NCI-H510A treated with DMSO at 0.1 percent for 48 hours (cell line): ENCODE measurements around the gene LYZL6.
"Not testable (repeated sequence)": the region's sequence is repeated elsewhere in the genome, so short reads cannot be mapped to it uniquely, and the experiment has no call there.

Experiments used
- DNase-seq: peaks from one replicate; lab custom pipeline; 2025; lab: John Stamatoyannopoulos, UW

Gene LYZL6

DNA sequence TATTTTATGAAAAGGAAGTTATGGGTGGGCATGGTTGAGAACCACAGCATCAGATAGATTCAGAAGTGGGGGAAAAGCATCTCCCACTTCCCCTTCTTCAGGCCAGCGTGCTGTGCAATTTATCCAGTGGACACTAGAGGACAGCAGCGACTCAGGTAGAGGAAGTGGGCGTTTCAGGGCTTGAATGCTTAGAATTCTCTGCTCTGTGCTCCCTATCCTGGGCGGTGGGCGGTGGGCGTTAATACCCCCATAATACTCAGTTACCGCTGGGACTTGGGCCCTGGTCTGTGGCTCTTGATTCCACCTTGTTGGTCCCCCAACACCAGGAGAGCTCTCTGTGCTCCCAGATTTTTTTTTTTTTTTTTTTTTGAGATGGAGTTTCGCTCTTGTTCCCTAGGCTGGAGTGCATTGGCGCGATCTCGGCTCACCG is 3.7 kb upstream of the LYZL6 start:
- peak; percentile 28 for DNase-seq

- DNase-seq, result no peak
These were observed 638 bp upstream of the LYZL6 start for GRCh38 chr17:35944151-35944550.

GRCh38 chr17:35942588-35943186 is 826 bp downstream of the LYZL6 start:
- DNase-seq, result no peak

- not testable (repeated sequence) for DNase-seq
These were observed 5.0 kb downstream of the LYZL6 start for GRCh38 chr17:35938492-35938891.

DNA sequence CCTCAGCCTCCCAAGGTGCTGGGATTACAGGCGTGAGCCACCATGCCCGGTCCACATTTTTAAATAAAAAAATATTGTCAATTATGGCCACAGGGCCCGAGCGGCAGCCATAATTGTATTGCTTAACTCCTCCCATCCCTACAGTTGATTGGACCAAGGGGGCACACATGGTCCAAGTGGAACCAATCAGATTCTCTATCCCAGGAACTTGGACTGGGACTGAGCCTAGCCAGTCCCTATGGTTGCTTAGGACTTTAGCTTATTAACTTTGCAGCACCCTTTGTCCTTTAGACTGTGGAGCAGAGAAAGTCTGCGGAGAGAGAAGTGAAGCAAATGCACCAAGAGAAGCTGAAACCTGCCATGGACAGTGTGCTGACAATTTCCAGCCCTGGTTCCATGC is 7.5 kb downstream of the LYZL6 start:
- no peak for DNase-seq

GRCh38 chr17:35934760-35935159 is 8.8 kb downstream of the LYZL6 start:
- no peak for DNase-seq

GRCh38 chr17:35932586-35932985 is 10.9 kb downstream of the LYZL6 start:
- no peak for DNase-seq

- no peak for DNase-seq
These were observed 11.6 kb downstream of the LYZL6 start for GRCh38 chr17:35931794-35932425.

DNA sequence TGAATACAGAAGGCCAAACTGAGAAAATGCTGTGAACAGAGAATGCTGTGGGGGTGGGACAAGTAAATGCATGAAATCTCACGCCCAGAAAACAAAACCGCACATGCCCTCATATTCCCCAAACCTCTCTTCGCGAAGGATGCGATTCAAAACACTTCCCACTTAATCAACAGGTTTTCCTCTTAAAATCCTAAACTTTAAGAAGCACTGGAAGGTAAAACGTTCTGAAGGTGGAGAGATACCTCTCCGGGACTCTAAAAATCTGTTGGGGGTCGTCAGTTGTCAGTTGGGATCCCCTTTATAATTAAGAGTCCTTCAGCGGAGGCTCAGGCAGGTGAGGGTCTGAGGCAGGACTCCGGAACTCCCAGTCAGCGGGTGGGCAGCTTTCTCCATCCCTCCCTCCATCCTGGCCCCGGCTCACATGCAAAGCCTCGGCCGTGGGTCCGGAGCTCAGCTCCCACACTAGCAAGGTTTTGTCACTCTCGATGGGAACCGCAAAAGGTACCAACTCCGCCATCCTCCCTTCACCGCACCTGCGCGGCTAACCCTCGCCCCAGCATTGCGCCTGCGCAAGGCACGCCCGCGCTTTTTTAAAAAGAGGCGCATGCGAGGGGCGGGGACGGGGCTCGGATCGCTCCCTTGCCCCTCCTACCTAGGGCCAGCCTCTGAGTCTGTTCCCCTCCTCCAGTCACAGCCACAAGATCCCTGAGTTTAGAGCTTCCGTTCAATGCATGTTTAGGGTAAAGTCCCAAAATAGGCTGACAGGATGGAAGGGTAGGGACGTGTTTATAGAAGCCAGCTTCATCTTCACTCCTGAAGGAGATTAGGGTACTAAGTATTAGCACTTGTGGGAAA is 13.1 kb downstream of the LYZL6 start, which contains the start of gene RDM1:
Gene RDM1, minus strand, starts transcription at position 563 of the 855 bp plus-strand sequence. Its CDS starts 46 bp downstream, at position 517.
- peak; percentile 50 for DNase-seq

DNA sequence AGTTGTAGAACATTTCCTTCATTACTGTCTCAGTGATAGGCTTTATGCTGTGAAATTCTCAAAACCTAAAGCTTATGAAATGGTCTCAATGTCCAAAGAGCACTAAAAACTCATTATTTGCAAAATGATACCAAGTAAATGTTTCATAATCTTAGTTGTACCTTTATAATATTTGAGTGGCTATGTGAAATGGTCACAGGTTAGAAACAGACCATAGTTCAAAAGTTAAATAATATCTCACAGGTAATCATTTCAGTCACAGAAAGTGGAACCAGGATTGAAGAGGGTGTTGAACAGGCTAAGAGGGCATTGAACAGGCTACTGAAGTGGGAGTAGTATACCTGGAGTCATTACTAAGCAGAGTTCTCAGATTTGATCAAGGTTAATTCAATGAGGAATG is 15.8 kb downstream of the LYZL6 start:
- DNase-seq, result no peak

- DNase-seq, result no peak
These were observed 19.9 kb downstream of the LYZL6 start for GRCh38 chr17:35923609-35924114.

GRCh38 chr17:35920229-35920628 is 23.3 kb downstream of the LYZL6 start:
- DNase-seq, result no peak

DNA sequence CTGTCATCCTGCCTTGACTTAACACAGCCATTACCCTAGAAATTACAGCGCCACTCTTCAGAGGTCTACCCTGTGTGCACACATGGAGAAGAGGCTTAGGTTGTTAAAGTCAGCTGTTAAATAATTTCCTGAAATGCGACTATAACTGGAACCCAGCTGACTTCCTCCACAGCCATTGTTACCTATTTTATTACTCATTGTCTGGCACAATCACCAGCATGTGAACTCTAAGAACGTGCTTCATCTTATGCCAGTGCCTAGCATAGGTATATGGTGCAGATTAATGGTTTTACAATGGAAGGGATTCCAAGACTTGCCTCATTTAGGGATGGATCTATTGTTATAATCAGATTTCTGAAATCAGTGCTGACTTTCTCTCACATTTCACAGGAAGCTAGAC is 24.8 kb downstream of the LYZL6 start:
- no peak for DNase-seq

- no peak for DNase-seq
These were observed 25.8 kb downstream of the LYZL6 start for GRCh38 chr17:35917519-35918213.

- no peak for DNase-seq
These were observed 28.2 kb downstream of the LYZL6 start for GRCh38 chr17:35915153-35915964.

- no peak for DNase-seq
These were observed 29.2 kb downstream of the LYZL6 start for GRCh38 chr17:35914354-35914753.

DNA sequence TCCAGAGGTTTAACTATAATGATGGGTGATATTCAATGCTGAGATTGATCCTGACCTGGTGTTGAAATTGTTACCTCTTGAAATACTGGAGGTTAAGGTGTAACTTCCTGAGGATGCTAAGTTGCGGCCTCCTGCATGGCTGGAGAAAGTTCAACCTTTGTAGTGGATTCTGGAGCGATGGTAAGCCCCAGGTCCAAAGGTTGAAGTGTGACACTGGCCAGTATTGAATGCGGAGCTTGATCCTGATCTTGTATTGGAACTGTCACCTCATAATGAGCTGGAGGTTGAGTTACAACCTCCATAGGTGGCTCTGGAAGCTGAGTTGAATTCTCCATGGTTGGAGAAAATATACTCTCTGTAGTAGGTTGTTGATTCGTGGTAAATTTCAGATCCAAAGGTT is 29.9 kb downstream of the LYZL6 start:
- no peak for DNase-seq

- no peak for DNase-seq
These were observed 30.6 kb downstream of the LYZL6 start for GRCh38 chr17:35912942-35913341.

DNA sequence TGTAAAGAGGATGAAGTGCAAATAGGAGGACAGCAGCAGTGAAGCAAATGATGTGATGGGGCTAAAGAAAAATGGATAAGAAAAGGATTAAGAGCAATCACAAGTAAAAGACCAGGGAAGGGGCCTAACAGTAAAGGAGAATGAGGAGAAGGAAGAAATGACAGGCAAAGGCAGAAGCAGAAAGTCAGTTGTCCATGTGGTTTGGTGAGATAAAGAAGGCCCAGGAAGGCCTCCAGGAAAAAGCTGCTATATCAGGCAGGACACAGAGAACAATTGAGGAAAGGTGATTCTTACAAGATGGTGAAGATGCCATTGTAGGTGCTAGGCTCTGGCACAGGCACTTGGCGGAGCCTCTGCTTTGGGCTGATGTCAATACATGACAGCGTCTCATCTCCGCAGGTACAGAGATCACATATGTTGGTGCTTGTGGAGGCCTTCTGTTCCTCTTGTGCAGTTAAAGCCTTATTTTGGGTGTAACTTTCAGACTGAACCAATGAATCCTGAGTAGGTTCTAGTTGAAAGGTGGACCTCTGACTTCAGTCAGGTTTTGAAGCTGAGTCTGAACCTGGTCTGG is 31.1 kb downstream of the LYZL6 start:
- DNase-seq, result no peak

DNA sequence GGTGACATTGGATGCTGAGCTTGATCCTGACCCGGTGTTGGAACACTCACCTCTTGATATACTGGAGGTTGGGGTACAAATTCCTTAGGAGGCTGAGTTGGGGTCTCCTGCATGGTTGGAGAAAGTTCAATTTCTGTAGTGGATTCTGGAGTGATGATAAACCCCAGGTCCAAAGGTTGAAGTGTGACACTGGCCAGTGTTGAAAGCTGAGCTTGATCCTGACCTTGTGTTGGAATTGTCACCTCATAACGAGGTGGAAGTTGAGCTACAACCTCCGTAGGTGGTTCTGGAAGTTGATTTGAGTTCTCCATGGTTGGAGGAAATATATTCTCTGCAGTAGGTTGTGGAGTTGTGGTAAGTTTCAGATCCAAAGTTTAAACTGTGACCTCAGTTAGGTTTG is 34.1 kb downstream of the LYZL6 start:
- no peak for DNase-seq

GRCh38 chr17:35907691-35908090 is 35.8 kb downstream of the LYZL6 start:
- DNase-seq, result no peak
